Stimulated activated CD4-positive, alpha-beta T cell treated with anti-CD3 and anti-CD28 coated beads, Interleukin-1b, Interleukin-23, amount 100 ng/mL, for 48 hours (primary cell): ENCODE measurements around the gene GIT2.
"Not testable (repeated sequence)": the region's sequence is repeated elsewhere in the genome, so short reads cannot be mapped to it uniquely, and the experiment has no call there.

ENCODE experiments used
- DNase-seq: peaks from one replicate; pipeline ENCODE4 v3.0.0-alpha.2; 2020

Gene GIT2

DNA sequence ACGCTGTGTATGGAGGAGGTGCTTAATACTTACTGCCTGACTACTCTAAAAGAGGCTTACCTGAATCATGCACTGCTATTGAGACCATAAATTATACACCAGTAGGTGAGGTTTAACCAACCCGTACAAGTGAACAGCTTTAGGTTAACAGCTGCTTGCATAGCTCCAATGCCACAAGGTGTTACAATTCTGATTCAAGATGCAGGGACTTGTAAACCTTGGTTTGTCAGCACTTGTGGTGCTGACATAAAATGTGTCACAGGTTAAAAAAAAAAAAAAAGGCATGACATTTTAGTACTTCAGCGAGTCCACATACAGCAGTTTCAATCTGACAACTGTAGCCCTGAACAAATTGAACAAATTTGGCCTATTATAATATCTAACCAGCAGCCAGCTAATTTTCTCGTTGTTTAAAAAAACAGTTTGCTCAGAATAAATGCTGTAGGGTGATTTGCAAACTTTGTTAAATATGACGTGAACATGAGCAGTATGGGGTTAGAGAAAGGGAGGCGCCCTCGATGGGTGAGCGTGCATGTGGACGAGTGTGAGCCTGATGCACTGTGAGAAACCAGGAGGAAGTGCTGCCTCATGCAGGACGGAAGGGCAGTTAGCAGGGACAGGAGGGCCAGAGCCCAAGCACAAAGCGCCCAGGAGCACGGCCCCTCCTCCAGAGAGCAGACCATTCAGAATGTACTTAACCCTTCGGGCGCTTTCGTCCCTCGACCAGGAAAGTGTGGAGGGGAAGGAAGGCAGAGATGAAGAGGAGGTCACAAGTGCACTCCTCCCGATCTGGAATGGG, 51.4 kb downstream of the GIT2 start:
- DNase-seq: no peak

DNA sequence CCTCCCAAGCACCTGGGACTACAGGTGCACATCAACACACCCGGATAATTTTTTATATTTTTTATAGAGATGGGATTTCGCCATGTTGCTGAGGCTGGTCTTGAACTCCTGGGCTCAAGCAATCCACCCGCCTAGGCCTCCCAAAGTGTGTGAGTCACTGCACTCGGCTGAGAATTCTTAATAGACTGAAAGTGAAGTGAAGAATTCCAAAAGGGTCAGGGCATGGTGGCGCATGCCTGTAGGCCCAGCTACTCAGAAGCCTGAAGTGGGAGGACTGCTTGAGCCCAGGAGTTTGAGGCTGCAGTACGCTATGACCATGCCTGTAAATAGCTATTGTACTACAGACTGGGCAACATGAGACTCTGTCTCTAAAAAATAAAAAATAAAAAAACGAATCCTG, 52.4 kb downstream of the GIT2 start:
- DNase-seq: no peak

DNA sequence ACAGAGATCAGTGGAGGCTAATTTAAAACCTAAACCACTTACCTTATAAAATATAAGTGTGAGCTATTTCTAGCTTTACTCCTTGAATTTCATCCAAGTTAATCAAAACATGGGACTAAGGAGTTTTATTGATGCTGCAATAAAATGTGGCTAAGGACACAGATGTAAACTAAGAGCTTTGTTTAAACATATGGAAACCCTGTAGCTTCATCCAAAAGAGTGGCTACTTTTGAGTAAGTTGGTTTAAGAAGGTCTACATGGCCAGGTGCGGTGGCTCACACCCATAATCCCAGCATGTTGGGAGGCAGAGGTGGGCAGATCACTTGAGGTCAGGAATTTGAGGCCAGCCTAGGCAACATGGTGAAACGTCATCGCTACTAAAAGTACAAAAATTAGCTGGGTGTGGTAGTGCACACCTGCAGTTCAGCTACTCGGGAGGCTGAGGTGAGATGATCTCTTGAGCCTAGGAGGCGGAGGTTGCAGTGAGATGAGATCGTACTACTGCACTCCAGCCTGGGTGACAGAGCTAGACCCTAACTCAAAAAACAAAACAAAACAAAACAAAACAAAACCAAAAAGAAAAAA, 55.7 kb downstream of the GIT2 start:
- no peak for DNase-seq

DNA sequence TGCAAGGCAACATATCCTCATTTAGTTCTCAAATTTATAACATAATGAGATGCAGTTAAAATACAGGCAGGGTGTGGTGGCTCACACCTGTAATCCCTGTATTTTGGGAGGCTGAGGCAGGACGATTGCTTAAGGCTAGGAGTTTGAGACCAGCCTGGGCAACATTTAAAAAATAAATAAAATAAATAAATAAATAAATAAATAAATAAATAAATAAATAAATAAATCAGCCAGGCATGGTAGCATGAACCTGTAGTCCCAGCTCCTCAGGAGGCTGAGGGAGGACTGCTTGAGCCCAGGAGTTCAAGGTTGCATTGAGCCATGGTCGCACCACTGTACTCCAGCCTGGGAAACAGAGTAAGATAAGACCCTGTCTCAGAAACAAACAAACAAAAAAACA, 56.7 kb downstream of the GIT2 start:
- no peak for DNase-seq

DNA sequence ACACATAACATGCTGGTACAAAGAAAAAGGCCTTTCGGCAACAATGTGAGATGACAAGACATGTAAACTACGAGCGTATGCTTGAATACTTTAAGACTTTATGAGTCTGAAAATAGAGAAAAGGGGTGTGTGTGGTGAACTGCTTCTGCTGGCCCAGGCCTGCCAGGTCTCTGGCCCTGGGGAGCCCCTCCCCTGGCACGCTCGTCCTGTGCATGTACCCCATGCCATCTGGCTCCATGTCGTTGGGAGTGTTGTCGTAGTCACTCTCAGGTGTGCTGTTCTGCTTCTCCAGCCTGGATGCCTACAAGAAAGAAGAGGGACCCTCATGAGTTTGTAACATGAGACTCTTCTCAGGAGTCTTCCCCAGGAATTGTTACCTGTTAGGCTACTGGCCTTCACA, 57.2 kb downstream of the GIT2 start:
- no peak for DNase-seq

DNA sequence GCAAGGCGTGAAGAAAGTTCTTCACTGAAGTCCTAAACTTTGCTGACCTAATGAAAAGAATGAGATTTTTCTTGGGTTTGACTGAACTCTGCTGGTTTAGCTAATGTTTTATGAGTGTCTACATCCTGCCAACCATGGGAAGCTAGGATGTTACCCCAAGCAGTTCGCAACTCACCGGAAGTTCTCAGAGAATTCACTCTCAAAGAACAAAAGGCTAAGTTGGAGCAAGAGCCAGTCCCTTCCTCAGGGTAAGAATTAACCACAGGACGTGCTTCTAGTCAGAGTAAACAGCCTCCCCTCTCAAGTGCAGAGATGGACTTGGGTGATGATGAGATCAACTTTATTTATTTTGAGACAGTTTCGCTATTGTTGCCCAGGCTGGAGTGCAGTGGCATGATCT, 58.8 kb downstream of the GIT2 start:
- no peak for DNase-seq

DNA sequence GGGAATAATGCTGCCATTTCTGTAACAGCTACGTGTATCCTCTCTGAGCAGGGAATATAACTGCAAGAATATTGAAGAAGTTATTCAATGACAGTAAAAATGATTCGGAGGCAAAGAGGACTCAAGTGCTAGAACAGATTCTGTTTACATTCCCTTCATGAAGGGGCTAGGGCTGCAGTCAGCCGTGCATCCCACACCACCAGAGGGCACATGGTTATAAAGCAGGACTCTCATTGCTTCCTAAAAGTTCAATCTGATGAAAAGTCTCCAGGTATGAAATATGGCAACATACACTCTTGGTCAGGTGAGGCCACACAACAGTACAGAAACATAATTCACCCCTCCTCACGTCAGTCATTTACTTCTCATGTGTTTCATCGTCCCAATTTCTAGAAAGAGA, 62.1 kb downstream of the GIT2 start:
- no peak for DNase-seq

DNA sequence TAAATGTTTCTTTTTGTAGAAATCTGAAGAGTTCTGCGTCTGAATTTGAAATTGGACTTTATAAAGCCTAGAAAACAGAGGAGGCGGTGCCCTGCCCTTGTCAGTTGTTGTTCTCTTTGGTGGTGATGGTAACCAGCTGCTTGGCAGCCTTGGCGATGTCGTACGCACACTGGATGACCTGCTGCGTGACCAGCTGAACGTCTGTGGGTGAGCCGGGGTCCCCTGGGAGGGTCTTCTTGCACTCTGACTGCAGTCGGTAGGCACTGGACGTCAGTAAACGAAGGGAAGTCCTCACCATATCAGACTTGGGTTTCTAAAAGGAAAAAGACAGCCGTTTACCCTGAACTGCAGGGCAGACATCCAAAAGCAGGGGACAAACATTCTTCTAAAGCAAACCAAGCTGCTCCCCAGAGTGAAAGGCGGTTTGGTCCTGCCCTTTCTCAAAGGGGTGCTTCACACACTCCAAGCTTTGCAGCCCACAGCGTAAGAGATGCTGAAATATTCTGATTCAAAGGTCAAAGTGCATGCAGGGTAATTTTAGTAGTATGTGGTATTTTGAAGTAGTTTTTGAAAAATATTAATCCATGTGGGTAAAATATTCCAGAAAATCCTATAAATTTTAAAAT, 63.2 kb downstream of the GIT2 start:
- DNase-seq: no peak

DNA sequence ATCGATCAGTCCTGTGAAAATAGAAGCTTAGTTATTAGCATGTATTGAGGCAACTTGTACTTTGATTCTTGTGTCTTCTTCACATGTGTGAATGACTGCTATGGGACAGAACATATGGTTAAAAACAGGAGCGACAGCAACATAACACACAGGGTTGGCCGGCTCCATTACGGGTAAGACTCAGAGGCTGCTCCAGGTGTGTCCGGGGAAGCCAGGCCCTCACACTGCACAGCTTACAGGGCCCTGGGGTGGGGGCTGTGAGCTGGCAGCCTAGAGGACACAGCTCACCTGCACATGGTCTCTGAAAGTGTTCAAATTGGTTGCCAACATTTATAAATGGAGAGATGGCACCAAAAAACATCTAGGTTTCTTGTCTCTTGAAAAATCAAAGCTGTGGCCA, 65.0 kb downstream of the GIT2 start:
- no peak for DNase-seq

DNA sequence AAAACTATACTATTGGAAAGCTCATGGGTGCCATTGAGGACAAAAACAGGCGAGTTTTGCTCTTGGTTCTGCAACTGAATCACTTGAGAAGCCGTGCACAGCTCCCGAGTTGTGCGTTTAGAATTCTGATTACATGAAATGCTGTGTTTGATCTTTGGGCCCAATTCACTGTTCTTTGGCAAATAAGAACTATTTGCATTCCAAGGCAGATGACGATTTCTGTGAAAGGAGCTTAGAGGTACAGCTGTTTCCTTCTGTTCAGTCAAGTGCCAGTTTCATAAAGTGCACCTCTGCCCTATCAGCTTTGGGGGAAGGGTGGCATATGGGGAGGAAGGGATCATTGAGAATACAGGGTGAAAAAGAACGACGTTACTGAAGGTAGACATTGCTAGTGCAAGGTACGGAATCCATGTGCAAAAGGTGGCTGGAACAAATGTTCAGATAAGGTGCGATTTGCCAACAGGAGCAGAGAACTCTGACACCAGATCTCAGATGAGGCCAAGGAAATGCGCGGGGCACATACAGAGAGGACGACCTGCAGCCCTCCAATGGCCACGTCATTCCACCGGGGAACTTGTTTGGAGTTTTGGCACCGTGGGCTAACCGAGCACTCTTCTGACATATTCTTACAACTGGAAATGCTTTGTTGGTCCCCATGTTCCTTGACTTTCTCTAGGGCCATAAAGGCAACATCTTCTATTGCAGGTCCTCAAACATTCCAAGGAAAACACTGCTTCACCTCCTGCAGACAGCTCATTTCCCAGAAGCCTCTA, 66.0 kb downstream of the GIT2 start:
- no peak for DNase-seq

DNA sequence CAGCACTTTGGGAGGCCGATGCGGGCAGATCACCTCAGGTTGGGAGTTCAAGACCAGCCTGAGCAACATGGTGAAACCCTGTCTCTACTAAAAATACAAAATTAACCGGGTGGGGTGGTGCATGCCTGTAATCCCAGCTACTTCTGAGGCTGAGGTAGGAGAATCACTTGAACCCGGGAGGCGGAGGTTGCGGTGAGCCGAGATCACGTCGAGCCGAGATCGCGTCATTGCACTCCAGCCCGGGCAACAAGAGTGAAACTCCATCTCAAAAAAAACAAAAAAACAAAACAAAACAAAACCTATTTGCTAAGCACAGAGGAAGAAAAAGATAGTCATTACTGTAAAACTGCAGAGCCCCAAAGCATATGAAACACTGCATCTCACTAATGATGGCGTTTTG, 66.8 kb downstream of the GIT2 start:
- not testable (repeated sequence) for DNase-seq

DNA sequence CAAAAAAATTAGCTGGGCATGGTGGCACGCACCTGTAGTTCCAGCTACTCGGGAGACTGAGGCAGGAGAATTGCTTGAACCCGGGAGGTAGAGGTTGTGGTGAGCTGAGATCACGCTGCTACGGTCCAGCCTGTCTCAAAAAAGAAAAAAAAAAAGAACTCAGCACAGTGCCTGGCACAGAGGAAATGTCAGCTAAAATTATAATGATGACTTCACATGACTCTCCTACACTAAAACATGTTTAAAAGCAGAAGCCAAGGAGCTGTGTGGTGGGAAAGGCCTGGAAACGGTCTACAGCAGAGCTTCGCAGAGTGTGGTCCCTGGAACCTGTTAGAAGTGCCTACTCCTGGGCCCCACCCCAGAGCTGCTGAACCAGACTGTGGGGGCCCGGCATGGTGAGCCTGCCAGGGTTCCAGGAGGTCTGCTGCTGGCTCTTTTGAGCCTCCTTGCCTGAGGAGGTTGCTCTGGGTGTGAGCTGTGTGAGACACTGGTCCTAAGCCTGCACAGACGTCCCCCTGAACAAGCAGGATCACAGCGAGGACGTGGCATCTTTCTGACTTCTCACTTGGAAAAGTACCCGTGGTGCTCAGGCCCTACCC, 68.0 kb downstream of the GIT2 start:
- no peak for DNase-seq

DNA sequence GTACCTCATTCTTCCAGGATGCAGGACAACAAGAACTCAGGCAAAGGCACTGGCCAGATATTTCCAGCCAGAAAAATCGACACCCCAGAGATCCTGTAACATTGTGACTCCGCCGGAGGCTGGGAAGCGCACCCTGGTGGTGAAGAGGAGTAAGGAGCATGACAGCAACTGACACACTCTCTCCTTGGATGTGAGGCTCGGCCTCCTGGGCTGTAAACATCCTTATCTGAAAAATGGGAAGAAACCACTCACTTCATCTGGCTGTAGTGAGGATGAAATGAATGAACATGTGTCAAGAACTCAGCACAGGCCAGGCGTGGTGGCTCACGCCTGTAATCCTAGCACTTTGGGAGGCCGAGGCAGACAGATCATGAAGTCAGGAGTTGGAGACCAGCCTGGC, 68.5 kb downstream of the GIT2 start:
- peak; percentile 30 for DNase-seq

DNA sequence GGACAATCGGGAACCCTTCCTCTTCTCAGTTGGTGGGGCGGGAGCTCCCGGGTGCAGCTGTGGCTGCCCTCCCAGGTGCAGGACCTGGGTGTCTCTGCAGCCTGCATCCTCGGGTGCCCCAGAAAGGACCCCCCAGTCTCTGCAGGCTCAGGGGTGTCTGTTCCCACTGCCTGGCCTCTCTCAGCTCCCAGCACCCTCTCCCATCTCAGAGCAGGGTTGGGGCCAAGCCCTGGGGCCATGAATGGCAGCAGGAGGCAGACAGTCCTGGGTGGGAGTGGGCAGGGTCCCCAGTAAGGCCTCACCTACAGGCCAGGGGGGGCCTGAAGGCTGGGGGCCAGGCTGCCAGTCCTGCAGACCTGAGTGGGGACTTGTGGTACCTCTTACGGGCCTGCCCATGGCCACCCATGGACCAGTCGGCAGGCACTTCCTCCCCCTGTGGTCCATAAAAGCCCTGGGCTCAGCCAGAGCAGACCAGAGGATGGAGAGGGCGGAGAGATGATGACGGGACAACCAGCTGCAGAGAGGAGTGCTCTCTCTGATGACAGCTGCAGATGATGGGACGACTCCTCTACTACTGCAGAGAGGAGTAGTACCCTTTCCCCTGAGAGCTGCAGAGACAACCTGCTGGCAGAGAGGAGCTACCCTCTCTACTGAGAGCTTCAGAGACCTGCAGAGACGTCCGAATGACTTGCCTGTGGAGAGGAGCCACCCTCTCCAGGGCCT, 69.5 kb downstream of the GIT2 start:
- DNase-seq: no peak

DNA sequence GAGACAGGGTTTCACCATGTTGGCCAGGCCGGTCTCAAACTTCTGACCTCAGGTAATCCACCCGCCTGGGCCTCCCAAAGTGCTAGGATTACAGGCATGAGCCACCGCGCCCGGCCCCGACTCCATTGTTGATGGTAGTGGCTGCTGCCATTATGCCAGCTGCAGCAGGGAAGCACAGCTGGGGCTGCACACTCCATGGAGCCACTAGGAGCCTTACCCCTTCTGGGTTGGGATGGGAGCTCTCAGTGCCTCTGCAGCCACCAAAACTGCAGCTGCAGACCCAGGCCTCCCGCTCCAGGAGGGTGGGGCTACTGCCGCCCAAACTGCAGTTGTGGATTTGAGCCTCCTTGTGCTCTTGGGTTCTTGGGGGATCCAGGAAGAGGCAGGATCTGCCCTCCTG, 70.2 kb downstream of the GIT2 start:
- DNase-seq: no peak

DNA sequence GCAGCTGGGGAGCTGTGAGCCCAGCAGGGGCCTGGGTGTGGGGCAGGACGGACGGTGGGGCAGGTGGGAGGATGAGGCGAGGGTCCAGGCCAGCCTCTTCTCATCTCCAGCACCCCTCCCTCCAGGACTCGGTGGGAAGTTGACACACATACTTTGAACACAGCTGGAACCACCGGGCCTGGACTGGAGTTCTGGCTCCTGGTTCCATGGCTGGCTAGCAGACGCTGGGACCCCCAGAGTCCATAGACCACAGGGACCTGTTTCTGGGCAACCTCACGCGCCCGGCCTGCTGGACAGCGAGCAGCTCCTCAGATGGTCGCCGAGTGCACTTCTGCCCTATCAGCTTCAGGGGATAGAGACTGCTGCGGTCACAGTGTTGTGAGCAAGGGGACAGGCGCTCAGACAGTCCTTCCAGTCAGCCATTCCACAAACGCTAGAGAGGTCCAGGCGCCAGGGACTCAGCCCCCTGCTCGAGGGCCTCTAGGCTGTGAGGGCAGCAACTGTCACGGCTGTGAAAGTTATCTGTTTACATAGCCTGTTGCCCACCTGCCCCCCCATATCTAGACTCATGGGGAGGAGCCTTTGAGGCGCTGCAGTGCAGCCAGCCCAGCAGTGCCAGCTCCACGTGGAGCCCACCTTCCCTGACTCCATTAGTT, 70.9 kb downstream of the GIT2 start:
- DNase-seq: no peak

DNA sequence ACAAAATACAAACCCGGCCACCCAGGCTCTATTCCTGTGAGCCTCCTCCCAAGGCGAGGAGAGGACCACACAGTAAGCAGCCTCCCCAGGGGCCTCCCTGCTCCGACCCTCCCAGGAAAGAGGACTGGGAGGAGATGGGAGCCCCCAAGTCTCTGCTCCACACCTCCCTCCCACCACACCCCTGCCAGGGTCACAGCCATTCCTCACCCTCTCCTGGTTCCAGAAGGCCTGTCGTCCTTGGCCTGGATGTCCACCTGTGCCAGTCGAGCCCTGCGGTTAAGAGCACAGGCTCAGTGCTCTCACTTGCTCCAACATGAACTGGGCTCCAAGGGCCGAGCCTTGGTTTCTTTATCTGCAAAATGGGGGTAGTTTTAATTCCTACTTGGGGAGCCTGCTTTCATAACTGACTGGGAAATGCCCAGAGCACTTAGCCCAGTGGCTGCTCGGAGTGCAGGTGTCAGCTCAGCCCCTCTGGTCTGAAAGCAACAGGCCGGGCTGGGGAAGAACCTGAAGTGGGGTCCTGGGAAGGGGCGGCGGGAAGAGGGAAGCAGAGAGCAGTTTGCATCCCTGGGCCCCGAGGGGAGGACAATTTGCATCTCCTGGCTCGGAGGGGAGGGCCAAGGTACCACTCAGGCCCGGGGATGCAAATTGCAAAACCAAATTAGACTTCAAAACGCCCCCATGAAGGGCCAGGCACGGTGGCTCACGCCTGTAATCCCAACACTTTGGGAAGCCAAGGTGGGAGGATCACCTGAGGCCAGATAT, 72.5 kb downstream of the GIT2 start:
- DNase-seq: no peak

DNA sequence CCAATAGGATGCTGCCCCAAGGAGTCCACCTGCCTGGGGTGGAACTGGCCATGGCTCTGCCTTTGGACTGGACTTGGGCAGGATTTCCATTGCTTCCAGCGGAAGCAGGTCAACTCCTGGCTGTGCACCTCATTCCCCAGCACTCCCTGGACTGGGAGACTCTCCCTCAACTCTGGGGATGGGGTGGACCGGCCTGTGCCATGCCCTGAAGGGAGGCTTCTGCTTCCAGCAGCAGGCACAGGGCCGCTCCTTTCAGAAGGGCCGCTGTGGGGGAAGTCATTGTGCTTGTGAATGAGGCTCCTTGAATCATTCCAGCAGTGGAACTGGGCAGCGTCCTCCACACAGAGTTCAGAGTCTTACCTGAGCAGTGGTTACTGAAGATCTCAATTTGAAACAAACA, 73.1 kb downstream of the GIT2 start:
- DNase-seq: no peak

DNA sequence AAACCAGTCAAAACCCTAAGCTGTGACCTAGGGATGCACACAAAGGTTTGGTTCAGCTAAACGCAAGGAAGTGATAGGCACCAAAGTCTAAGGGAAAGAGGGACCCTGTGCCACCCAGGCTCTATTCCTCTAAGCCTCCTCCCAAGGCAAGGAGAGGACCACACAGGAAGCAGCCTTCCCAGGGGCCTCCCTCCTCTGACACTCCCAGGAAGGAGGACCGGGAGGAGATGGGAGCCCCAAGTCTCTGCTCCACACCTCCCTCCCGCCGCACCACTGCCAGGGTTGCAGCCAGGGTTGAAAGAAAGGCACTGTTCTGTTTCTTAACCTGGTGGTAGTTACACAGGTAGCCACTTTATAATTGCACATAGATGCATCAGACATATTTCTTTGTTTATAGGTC, 74.2 kb downstream of the GIT2 start:
- no peak for DNase-seq

DNA sequence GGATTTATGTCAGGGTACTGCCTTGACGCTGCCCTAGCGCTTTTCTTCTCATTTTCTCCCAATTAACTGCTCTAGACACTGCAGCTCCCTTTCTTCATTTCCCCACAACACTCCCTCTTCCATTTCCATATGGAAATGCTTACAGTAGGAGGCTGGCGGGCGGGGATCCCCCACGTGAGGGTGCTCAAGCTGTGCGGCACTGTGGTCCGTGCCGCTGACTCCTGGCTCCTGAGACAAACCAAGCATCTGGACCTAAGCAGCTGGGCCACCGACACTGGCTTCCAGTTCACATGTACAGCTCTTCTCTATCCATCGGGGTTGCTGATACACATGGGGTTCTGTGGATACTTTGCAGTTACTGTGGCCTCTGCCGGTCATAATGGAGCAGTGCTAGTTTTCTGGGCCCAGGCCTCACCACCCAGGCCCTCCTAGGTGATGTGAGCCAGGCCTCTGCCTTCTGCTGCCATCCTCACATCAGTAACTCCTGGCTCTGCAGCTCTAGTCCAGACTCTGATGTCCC, 75.8 kb downstream of the GIT2 start:
- DNase-seq: no peak

DNA sequence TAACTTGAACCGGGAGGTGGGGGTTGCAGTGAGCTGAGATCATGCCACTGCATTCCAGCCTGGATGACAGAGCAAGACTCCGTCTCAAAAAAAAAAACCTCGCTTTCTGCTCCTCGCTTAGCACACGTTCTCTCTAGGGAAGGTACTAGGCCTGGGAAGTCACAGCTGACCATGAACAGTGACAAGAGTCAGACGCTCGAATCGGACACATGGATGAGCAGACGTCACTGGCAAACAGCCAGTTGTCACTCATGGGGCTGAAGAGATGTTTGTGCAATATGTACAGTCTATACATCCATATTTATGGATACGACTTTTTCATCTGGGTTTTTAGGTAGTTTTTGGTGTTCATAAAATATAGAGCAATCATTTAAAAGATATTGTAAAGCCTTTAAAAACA, 76.7 kb downstream of the GIT2 start:
- DNase-seq: no peak
